Kidney (tissue), 14 donors: Measurements from ENCODE around the gene CES2. TPM values are rescaled to one million over a fixed set of nuclear protein-coding genes. Genes with fewer than 3 reads are reported as not detected.
A peak's percentile ranks its signal among the peaks of the same experiment; 100 is the strongest.

Experiments
- DNase-seq, 5 donors: peaks; one replicate each; pipeline ENCODE4 v3.0.0-alpha.2; 2013 to 2020
- FAIRE-seq: peaks from 2 replicates; lab custom pipeline; 2012; peaks lifted over from hg19 to GRCh38; lab: Jason Lieb, UNC
- H3K27ac ChIP-seq, 2 donors: one replicate each; pipeline ENCODE4 v1.7.0; 2013; ENCODE audit warnings: low read depth in 2 of 2, low read length in 2 of 2, inconsistent platforms in 1 of 2
- H3K27me3 ChIP-seq: one replicate; pipeline ENCODE4 v1.7.1; 2013; ENCODE audit warnings: low read length, inconsistent platforms; ENCODE audit not compliant: control insufficient read depth, insufficient read depth
- H3K36me3 ChIP-seq, 3 donors: one replicate each; pipeline versions ENCODE4 v1.7.0 to v1.7.1; 2013; ENCODE audit warnings: low read length in 3 of 3, control low read depth in 1 of 3, inconsistent platforms in 1 of 3; ENCODE audit not compliant: insufficient read depth in 3 of 3, control insufficient read depth in 2 of 3
- H3K4me1 ChIP-seq, 3 donors: one replicate each; pipeline versions ENCODE4 v1.7.0 to v1.7.1; 2013; ENCODE audit warnings: low read length in 3 of 3, inconsistent platforms in 1 of 3, low read depth in 1 of 3; ENCODE audit not compliant: control insufficient read depth in 2 of 3, insufficient read depth in 2 of 3
- H3K4me3 ChIP-seq, 3 donors: one replicate each; pipeline versions ENCODE4 v1.7.0 to v1.8.1; 2013; ENCODE audit warnings: low read length in 3 of 3, control low read depth in 1 of 3, inconsistent platforms in 1 of 3
- H3K9ac ChIP-seq, 3 donors: one replicate each; pipeline versions ENCODE4 v1.7.0 to v1.7.1; 2013; ENCODE audit warnings: low read length in 3 of 3, control low read depth in 1 of 3, inconsistent platforms in 1 of 3
- H3K9me3 ChIP-seq, 3 donors: one replicate each; pipeline versions ENCODE4 v1.7.0 to v1.7.1; 2013; ENCODE audit warnings: low read length in 3 of 3, control low read depth in 1 of 3, inconsistent platforms in 1 of 3; ENCODE audit not compliant: control insufficient read depth in 2 of 3, insufficient read depth in 1 of 3
- intact Hi-C: fragments of 100-400 bp; cut with DNase I; formaldehyde crosslinking; loops from one replicate; pipeline ENCODE4 v1.11.1; 2022
- polyA plus RNA-seq: library from polyadenylated mRNA; stranded (reverse); fragments of 350-450 nt; fragmentation: Illumina TruSeq; extraction: RNeasy Lipid Tissue Mini Kit (QIAGEN cat#74804); gene quantifications from one replicate; pipeline ENCODE4 v1.2.3, GENCODE V29; 2014; ENCODE audit warnings: low read depth, low replicate concordance; ENCODE audit not compliant: insufficient read depth
- total RNA-seq: library from RNA; stranded (reverse); fragmentation: NEBNext Ultra II Directional; extraction: Animal tissue kit (Norgen Biotek cat#: 25700); gene quantifications from one replicate; pipeline ENCODE4 v1.2.1, GENCODE V29; 2021
- TF ChIP-seq, protein P1 (sequence below): IDR thresholded peaks from 3 replicates; pipeline ENCODE4 v1.5.1; 2012; ENCODE audit warnings: mild to moderate bottlenecking, moderate library complexity, borderline replicate concordance; ENCODE audit not compliant: insufficient read depth; ENCODE audit errors: extremely low read depth
- donor health status: control.
- donor health status: control.
- donor health status: control.
- donor health status: control.
- donor health status: control.
- donor health status: DM: yes; HTN: yes; CAD: no.
- donor health status: Normal renal cell carcinoma (clear cell type).

Gene CES2
- total and polyA plus RNA-seq, 2 donors from 2014 or later = 72.1 to 76.9 TPM

DNA sequence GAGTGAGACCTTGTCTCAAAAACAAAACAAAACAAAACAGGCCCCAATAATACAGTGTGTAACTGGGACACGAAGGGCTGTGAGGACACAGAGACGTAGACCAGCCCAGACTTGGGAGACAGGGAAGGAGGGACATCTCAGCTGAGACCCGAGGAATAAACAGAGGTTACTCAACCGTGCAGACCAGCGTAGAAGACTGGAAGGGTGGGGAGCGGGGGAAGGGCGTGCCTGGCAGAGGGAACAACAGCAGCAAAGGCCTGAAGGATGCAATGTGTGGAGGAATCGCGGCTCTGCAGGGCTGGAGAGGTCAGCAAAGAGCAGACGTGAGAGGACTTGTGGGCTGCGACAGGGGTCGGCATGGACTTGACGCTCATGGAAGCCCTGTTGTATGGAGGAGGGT is 41.4 kb downstream of the CES2 start:
- DNase-seq (peak; percentile 30 to 70 (median 54)), FAIRE-seq (no peak)
- H3K27ac ChIP-seq = peak overlapping the region in 1 of 2 donors; percentile 13
- no peak overlapping the region for H3K4me3 ChIP-seq
- peaks cover 0 to 5% (median 4%) of the 10 kb centered on the region in 3 donors for H3K4me1 ChIP-seq
- H3K9ac ChIP-seq = no peak overlapping the region
- no peaks in the 10 kb centered on the region for H3K9me3 ChIP-seq
- H3K27me3 ChIP-seq = no peaks in the 10 kb centered on the region
- TF ChIP-seq, protein P1, sequence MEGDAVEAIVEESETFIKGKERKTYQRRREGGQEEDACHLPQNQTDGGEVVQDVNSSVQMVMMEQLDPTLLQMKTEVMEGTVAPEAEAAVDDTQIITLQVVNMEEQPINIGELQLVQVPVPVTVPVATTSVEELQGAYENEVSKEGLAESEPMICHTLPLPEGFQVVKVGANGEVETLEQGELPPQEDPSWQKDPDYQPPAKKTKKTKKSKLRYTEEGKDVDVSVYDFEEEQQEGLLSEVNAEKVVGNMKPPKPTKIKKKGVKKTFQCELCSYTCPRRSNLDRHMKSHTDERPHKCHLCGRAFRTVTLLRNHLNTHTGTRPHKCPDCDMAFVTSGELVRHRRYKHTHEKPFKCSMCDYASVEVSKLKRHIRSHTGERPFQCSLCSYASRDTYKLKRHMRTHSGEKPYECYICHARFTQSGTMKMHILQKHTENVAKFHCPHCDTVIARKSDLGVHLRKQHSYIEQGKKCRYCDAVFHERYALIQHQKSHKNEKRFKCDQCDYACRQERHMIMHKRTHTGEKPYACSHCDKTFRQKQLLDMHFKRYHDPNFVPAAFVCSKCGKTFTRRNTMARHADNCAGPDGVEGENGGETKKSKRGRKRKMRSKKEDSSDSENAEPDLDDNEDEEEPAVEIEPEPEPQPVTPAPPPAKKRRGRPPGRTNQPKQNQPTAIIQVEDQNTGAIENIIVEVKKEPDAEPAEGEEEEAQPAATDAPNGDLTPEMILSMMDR = no peak
- H3K36me3 ChIP-seq = no peaks in the 10 kb centered on the region
- intact Hi-C loops = no loop called here

DNA sequence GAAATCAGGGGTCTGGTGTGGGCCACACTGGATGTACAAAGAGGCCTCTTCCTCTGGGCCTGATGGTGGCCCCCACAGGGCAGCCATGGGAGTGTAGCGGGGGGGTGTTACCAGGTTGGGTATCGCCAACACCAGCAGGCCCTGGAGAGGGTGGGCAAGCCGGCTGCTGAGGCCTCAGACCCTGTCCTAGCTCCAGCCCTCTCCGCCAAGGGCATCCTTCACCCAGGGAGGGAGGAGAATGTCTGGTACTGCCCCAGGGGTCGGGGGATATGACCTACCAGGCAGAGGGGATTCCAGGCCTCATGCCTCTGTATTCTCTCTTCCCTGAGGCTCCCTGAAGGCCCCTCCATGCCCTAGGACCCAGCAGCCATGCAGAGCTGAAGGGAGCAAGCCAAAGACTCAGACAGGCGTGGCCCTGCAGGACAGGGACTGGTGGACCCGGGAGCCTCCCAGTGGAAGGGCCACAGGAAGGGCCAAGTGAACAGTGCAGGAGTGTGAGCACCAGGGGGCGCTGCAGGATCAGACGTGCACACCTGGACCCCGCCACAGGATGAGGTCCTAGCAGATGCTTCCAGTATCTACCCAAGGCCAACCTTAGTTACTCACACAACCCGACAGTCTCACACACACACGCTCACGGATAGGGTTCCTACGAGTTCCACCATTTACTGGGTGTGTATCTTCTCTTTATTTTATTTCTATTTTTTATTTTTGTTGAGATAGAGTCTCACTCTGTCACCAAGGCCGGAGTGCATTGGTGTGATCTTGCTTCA is 42.2 kb downstream of the CES2 start:
- TF ChIP-seq, protein P1 = peak; percentile 98
- DNase-seq (peak; percentile 82 to 93 (median 87)), FAIRE-seq (no peak)
- H3K9ac ChIP-seq = no peak overlapping the region
- H3K27me3 ChIP-seq = no peaks in the 10 kb centered on the region
- H3K4me3 ChIP-seq = no peak overlapping the region
- no peaks in the 10 kb centered on the region for H3K9me3 ChIP-seq
- H3K36me3 ChIP-seq = no peaks in the 10 kb centered on the region
- peaks cover 0 to 5% (median 4%) of the 10 kb centered on the region in 3 donors for H3K4me1 ChIP-seq
- peak overlapping the region; percentile 13 to 67 for H3K27ac ChIP-seq
- intact Hi-C loops = no loop called here

DNA sequence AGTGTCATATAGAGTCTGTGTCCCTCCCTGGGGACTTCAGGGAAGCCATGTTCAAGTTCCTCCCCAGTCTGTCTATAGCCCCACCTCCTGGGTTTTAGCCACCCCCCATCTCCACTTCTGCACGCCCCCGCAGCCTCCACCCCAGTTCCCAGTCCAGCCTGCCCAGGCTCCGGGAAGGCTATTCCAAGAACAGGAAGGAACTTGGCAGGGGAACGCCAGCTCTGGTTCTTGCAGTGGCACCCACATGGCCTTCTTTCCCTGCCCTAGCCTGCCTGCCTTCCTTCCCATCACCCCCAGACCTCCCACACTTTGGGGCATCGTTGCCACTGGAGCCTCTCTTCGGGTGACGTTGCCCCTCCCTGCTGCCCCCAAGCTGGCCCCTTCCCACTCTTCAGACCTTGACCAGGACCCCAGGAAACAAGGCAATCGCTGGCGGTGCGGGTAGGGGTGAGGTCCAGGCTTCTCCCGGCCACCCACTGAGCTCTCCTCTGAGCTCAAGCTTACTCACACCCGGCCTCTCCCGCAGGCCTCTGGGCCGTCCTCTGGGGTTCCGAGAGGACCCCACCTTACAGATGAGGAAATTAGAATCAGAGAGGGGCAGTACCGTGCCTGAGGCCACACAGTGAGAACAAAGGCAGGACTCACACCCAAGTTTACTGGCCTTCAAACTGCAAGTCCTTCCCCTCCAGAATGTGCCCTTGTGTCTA is 43.8 kb downstream of the CES2 start:
- peaks cover 0 to 5% (median 4%) of the 10 kb centered on the region in 3 donors for H3K4me1 ChIP-seq
- H3K9me3 ChIP-seq = no peaks in the 10 kb centered on the region
- H3K27ac ChIP-seq = no peak overlapping the region
- no peak overlapping the region for H3K4me3 ChIP-seq
- no peak for FAIRE-seq
- H3K27me3 ChIP-seq = no peaks in the 10 kb centered on the region
- no peak overlapping the region for H3K9ac ChIP-seq
- no peak for DNase-seq
- H3K36me3 ChIP-seq = no peaks in the 10 kb centered on the region
- TF ChIP-seq, protein P1 = no peak
- intact Hi-C loops = no loop called here
